GM12878 (cell line): ENCODE data around the gene LMF1. TPM values are rescaled to one million over a fixed set of nuclear protein-coding genes. Genes with fewer than 3 reads are reported as not detected.

Experiments used
- ATAC-seq: fragments of 200-7000 bp; cut with Tn5 transposase; 3 replicates; pipeline ENCODE4 v1.9.1; 2020; ENCODE audit warnings: mild to moderate bottlenecking, moderate library complexity
- BruUV-seq: library from RNA; stranded (reverse); fragments of 400-500 nt; replicated peaks from 2 replicates; lab custom pipeline; 2021; lab: Mats Ljungman, UMichigan
- CTCF ChIA-PET: fragments of 300-600 bp; sonication (Branson Sonifier 250); formaldehyde crosslinking; extraction: SDS; loops from one replicate; lab custom pipeline; 2021; ENCODE audit warnings: inconsistent platforms; lab: Yijun Ruan, JAX
- POLR2A ChIA-PET: fragments of 350-600 bp; formaldehyde crosslinking; extraction: SDS; loops from one replicate; lab custom pipeline; 2021; ENCODE audit warnings: inconsistent platforms; lab: Charles Lee
- RAD21 ChIA-PET: fragments of 300-600 bp; sonication (Branson Sonifier 250); formaldehyde crosslinking; loops from one replicate; lab custom pipeline; 2023; ENCODE audit warnings: antibody characterized with exemption; ENCODE audit not compliant: unreplicated experiment; lab: Charles Lee
- SMC1A ChIA-PET: fragments of 300-600 bp; sonication (Branson Sonifier 250); formaldehyde crosslinking; loops from one replicate; lab custom pipeline; 2023; ENCODE audit not compliant: unreplicated experiment, uncharacterized antibody; lab: Charles Lee
- DNase-seq: peaks from one replicate; pipeline ENCODE4 v3.0.0-alpha.2; 2011; ENCODE audit warnings: low read depth, low spot score
- FAIRE-seq: peaks from 3 replicates; lab custom pipeline; 2011; peaks lifted over from hg19 to GRCh38; lab: Jason Lieb, UNC
- H2AFZ ChIP-seq: 2 replicates; pipeline ENCODE4 v1.6.0; 2011; ENCODE audit warnings: low read depth, low read length, control low read depth; ENCODE audit not compliant: control insufficient read depth
- H3K27ac ChIP-seq: 2 replicates; pipeline ENCODE4 v1.5.1; 2011; ENCODE audit warnings: control low read depth; ENCODE audit not compliant: control insufficient read depth, insufficient read depth
- H3K27me3 ChIP-seq, 2 experiments: replicated peaks in 1 of 2; 2 replicates each; pipeline versions ENCODE4 v1.6.0 to v1.6.1; 2011; ENCODE audit warnings: low read length in 1 of 2; ENCODE audit not compliant: control insufficient read depth in 2 of 2, insufficient read depth in 2 of 2
- H3K36me3 ChIP-seq, 2 experiments: 2 replicates each; pipeline ENCODE4 v1.5.1; 2011; ENCODE audit warnings: low read length in 1 of 2; ENCODE audit not compliant: control insufficient read depth in 2 of 2, insufficient read depth in 2 of 2
- H3K4me1 ChIP-seq: 2 replicates; pipeline ENCODE4 v1.6.1; 2011; ENCODE audit warnings: mild to moderate bottlenecking, low read length, moderate library complexity, mixed read lengths; ENCODE audit not compliant: control insufficient read depth, insufficient read depth
- H3K4me2 ChIP-seq: 2 replicates; pipeline ENCODE4 v1.6.0; 2011; ENCODE audit warnings: control low read depth; ENCODE audit not compliant: control insufficient read depth, insufficient read depth
- H3K4me3 ChIP-seq: fragments of 200-600 bp; sonication (generic); 2 replicates; pipeline ENCODE4 v1.5.1; 2016
- H3K79me2 ChIP-seq: 2 replicates; pipeline ENCODE4 v1.6.0; 2011; ENCODE audit warnings: low read length; ENCODE audit not compliant: control insufficient read depth, insufficient read depth
- H3K9ac ChIP-seq: 2 replicates; pipeline ENCODE4 v1.8.0; 2011; ENCODE audit warnings: low read length, control low read depth, mixed read lengths; ENCODE audit not compliant: control insufficient read depth, insufficient read depth
- H3K9me3 ChIP-seq: replicated peaks from 3 replicates; pipeline ENCODE4 v1.5.1; 2011; ENCODE audit warnings: mild to moderate bottlenecking, low read length; ENCODE audit not compliant: control insufficient read depth, insufficient read depth
- H4K20me1 ChIP-seq: 2 replicates; pipeline ENCODE4 v1.6.0; 2011; ENCODE audit not compliant: control insufficient read depth, insufficient read depth
- CHD4 ChIP-seq: fragments of 200-600 bp; sonication (generic); IDR thresholded peaks from 2 replicates; pipeline ENCODE4 v1.6.1; 2016; ENCODE audit warnings: mild to moderate bottlenecking
- ESRRA ChIP-seq: IDR thresholded peaks from 2 replicates; pipeline ENCODE4 v1.6.1; 2012; ENCODE audit warnings: mild to moderate bottlenecking, low read length, improper control_type of control experiment
- GATAD2B ChIP-seq: fragments of 450-650 bp; conservative IDR thresholded peaks from 2 replicates; pipeline ENCODE4 v1.6.1; 2017; ENCODE audit warnings: low read depth, mild to moderate bottlenecking, moderate library complexity
- IKZF2 ChIP-seq, 2 experiments: fragments of 450-650 bp; IDR thresholded peaks; 2 replicates each; pipeline ENCODE4 v1.6.1; 2017; ENCODE audit warnings: mild to moderate bottlenecking in 2 of 2, moderate library complexity in 2 of 2
- MEF2B ChIP-seq: fragments of 450-650 bp; IDR thresholded peaks from 2 replicates; pipeline ENCODE4 v1.6.1; 2018; ENCODE audit warnings: mild to moderate bottlenecking, moderate library complexity; ENCODE audit not compliant: partially characterized antibody, poor library complexity, severe bottlenecking
- MTA3 ChIP-seq: IDR thresholded peaks from 2 replicates; pipeline ENCODE4 v1.6.1; 2012; ENCODE audit warnings: low read length, inconsistent platforms, borderline replicate concordance
- NFYB ChIP-seq: IDR thresholded peaks from 2 replicates; pipeline ENCODE4 v1.6.1; 2011; ENCODE audit warnings: low read depth, mild to moderate bottlenecking, low read length, improper control_type of control experiment, moderate library complexity; ENCODE audit not compliant: insufficient read depth
- RCOR1 ChIP-seq: conservative IDR thresholded peaks from 2 replicates; pipeline ENCODE4 v1.6.1; 2012; ENCODE audit warnings: low read depth, low read length, improper control_type of control experiment
- SUZ12 ChIP-seq: fragments of 200-600 bp; sonication (generic); IDR thresholded peaks from one replicate; pipeline ENCODE4 v1.6.1; 2018; ENCODE audit warnings: antibody characterized with exemption, mild to moderate bottlenecking; ENCODE audit not compliant: unreplicated experiment
- WGBS: methylation state at CpG from one replicate; pipeline ENCODE4 v1.1.6; 2016; ENCODE audit warnings: low lambda C conversion rate; ENCODE audit not compliant: insufficient replicate concordance, insufficient coverage; ENCODE audit errors: missing lambda C conversion rate; 5-methylcytosine and 5-hydroxymethylcytosine counted together
- in situ Hi-C: fragments of 300-500 bp; cut with MboI; formaldehyde crosslinking; loops from 9 replicates; pipeline ENCODE4 v1.14.3; 2018; ENCODE audit warnings: mixed read lengths
- intact Hi-C: fragments of 100-400 bp; cut with micrococcal nuclease; formaldehyde crosslinking; loops from one replicate; pipeline ENCODE4 v1.14.2; 2022; ENCODE audit not compliant: unreplicated experiment
- polyA plus RNA-seq, 11 experiments: library from polyadenylated mRNA; depleted of rRNA in 4 of 11; unstranded in 6 of 11; stranded (reverse) in 5 of 11; fragments of >200 nt; fragmentation: Nextera tagmentation in 4 of 11; fragmentation: Illumina TruSeq in 1 of 11; extraction: Ambion mirVana in 4 of 11; extraction: Trizol in 1 of 11; gene quantifications; 1 replicate in 1 of 11; 2 replicates in 10 of 11; pipeline versions ENCODE4 v1.2.1 to v1.2.3, GENCODE V29; 2011 to 2016; ENCODE audit warnings: inconsistent platforms in 2 of 11, missing spikeins in 2 of 11, low read depth in 1 of 11
- total RNA-seq, 4 experiments: library from RNA; depleted of rRNA in 3 of 4; stranded (reverse); fragments of >200 nt in 3 of 4; fragmentation: Illumina TruSeq in 1 of 4; extraction: Trizol in 1 of 4; gene quantifications; 2 replicates each; pipeline versions ENCODE4 v1.2.1 to v1.2.3, GENCODE V29; 2013 to 2021
- TF ChIP-seq, protein P1 (sequence below): fragments of 450-650 bp; IDR thresholded peaks from 2 replicates; pipeline ENCODE4 v1.6.1; 2016; ENCODE audit warnings: mild to moderate bottlenecking, moderate library complexity, borderline replicate concordance
- TF ChIP-seq, protein P2 (sequence below): fragments of 450-650 bp; IDR thresholded peaks from 2 replicates; pipeline ENCODE4 v1.6.1; 2017; ENCODE audit warnings: mild to moderate bottlenecking, low read depth, inconsistent platforms; ENCODE audit not compliant: poor library complexity, severe bottlenecking

LMF1 gene
- total and polyA plus RNA-seq, 10 of the 15 experiments (the other 5 are each of a cell fraction or from before 2014, with no cell fraction given): 0.18 to 3.2 (median 1.4) TPM; not detected in 1

DNA sequence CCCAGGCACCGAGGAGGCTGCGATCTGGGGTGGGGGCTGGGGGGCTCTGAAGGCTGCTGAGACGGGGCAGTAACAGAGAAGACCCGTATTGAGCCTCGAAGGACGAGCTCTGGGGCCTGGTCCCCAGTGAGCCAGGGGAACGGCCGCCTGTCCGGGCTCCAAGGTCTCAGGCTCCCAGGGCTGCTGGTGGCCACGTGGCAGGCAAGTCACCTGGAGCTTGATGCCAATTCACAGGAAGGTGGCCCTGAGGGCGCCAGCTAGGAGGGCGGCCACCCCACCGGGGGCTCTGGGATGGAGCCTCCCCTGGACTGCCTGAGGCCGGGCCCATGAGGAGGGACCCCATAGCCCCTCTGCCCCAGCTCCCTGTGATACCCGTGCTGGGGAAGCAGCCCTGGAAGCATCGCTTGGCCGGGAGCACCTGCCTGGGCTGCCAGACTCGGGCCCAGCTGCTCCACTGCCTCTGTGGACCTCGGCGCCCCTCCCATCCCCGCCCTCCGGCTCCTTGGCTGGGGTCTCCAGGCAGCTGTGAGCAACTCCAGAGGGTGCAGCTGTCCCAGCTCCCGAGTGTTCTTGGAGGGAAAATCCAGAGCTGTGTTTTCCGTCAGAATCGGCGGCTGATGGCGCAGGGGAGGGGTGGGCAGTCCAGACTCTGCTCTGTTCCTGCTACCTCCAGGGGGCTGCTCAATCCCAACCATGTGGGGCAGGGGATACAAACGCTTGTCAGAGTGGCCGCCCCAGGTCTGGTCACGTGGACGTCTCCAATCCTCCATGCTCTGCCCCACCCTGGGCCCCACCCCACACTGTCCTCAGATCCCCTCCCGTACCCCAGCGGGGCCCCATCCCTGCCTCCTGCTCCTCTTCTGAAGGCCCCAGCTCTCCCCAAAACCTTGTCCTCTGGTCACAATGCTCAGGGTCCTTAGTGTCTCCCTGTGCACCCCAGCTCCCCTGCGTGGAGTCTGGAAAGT is 103.1 kb downstream of the LMF1 start:
- ATAC-seq: no peak
- no peak for FAIRE-seq
- ChIA-PET RAD21 (no interaction called here), SMC1A (no interaction called here), POLR2A (no interaction called here), CTCF (no interaction called here)
- intact Hi-C loops: no loop called here
- H3K79me2 ChIP-seq: no peaks in the 10 kb centered on the region
- no peak overlapping the region for H3K4me3 ChIP-seq
- no peak for DNase-seq
- H3K9ac ChIP-seq: no peak overlapping the region
- no peaks in the 10 kb centered on the region for H3K27me3 ChIP-seq
- BruUV-seq: no TSS peak
- H3K4me2 ChIP-seq: no peak overlapping the region
- no peaks in the 10 kb centered on the region for H3K4me1 ChIP-seq
- H2AFZ ChIP-seq: no peak overlapping the region
- H3K27ac ChIP-seq: no peak overlapping the region
- no peaks in the 10 kb centered on the region for H3K36me3 ChIP-seq
- TF ChIP-seq IKZF2 (IDR thresholded peaks at IDR 0.05): no peak
- TF ChIP-seq ESRRA: no peak
- no peak for TF ChIP-seq GATAD2B
- TF ChIP-seq SUZ12: no peak
- TF ChIP-seq MTA3: no peak
- no peak for TF ChIP-seq NFYB
- no peak for TF ChIP-seq CHD4
- TF ChIP-seq RCOR1: no peak
- TF ChIP-seq, protein P1, sequence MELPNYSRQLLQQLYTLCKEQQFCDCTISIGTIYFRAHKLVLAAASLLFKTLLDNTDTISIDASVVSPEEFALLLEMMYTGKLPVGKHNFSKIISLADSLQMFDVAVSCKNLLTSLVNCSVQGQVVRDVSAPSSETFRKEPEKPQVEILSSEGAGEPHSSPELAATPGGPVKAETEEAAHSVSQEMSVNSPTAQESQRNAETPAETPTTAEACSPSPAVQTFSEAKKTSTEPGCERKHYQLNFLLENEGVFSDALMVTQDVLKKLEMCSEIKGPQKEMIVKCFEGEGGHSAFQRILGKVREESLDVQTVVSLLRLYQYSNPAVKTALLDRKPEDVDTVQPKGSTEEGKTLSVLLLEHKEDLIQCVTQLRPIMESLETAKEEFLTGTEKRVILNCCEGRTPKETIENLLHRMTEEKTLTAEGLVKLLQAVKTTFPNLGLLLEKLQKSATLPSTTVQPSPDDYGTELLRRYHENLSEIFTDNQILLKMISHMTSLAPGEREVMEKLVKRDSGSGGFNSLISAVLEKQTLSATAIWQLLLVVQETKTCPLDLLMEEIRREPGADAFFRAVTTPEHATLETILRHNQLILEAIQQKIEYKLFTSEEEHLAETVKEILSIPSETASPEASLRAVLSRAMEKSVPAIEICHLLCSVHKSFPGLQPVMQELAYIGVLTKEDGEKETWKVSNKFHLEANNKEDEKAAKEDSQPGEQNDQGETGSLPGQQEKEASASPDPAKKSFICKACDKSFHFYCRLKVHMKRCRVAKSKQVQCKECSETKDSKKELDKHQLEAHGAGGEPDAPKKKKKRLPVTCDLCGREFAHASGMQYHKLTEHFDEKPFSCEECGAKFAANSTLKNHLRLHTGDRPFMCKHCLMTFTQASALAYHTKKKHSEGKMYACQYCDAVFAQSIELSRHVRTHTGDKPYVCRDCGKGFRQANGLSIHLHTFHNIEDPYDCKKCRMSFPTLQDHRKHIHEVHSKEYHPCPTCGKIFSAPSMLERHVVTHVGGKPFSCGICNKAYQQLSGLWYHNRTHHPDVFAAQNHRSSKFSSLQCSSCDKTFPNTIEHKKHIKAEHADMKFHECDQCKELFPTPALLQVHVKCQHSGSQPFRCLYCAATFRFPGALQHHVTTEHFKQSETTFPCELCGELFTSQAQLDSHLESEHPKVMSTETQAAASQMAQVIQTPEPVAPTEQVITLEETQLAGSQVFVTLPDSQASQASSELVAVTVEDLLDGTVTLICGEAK: no peak
- no peak for TF ChIP-seq MEF2B
- TF ChIP-seq, protein P2, sequence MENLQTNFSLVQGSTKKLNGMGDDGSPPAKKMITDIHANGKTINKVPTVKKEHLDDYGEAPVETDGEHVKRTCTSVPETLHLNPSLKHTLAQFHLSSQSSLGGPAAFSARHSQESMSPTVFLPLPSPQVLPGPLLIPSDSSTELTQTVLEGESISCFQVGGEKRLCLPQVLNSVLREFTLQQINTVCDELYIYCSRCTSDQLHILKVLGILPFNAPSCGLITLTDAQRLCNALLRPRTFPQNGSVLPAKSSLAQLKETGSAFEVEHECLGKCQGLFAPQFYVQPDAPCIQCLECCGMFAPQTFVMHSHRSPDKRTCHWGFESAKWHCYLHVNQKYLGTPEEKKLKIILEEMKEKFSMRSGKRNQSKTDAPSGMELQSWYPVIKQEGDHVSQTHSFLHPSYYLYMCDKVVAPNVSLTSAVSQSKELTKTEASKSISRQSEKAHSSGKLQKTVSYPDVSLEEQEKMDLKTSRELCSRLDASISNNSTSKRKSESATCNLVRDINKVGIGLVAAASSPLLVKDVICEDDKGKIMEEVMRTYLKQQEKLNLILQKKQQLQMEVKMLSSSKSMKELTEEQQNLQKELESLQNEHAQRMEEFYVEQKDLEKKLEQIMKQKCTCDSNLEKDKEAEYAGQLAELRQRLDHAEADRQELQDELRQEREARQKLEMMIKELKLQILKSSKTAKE: no peak
- TF ChIP-seq, all 136 proteins: peak for 0
- no peaks in the 10 kb centered on the region for H4K20me1 ChIP-seq
- H3K9me3 ChIP-seq: no peaks in the 10 kb centered on the region; the same call in 2 of the 3 replicates
- 80% methylated on average over 28 of the region's 34 CpGs for WGBS
- in situ Hi-C loops: no loop called here
